ENCODE data around the gene CFL1.

CFL1 gene

GRCh38 chr11:65826984-65827735, 30.8 kb downstream of the CFL1 start:
- CTCF ChIA-PET, result interaction anchor here (0.8 to 8.5 kb wide), 11 partner anchors 9 to 218 kb away, joined by 3 to 107 read pairs (median 4); partner anchors contain the start of genes KAT5 and RNASEH2C
- no peak for TF ChIP-seq CTCF (IDR thresholded peaks at IDR 0.05; ENCODE audit: insufficient read depth, low read length, missing control alignments)

GRCh38 chr11:65822776-65823528, 35.0 kb downstream of the CFL1 start:
- ChIA-PET CTCF (interaction anchor here (1.1 to 9.3 kb wide), 8 partner anchors 10 to 166 kb away, joined by 3 to 170 read pairs (median 6); partner anchors contain the start of gene KAT5), POLR2A (no interaction called here)
- H3K4me3 ChIP-seq (ENCODE audit: low read depth, low read length), result no peak overlapping the region
- TF ChIP-seq CTCF (IDR thresholded peaks at IDR 0.05; ENCODE audit: insufficient read depth, low read length, missing control alignments), result no peak
- no peak for DNase-seq (ENCODE audit: low read depth, low spot score)

More at GRCh38 chr11:65826984-65827735, 30.8 kb downstream of the CFL1 start:
- POLR2A ChIA-PET, result interaction anchor here (1.6 kb wide), 1 partner anchor 23 kb away, joined by 5 read pairs; no protein-coding TSS in a partner anchor
- H3K4me3 ChIP-seq (ENCODE audit: low read depth, low read length), result no peak overlapping the region
- DNase-seq (ENCODE audit: low read depth, low spot score), result no peak

- no peak for TF ChIP-seq CTCF (IDR thresholded peaks at IDR 0.05; ENCODE audit: insufficient read depth, low read length, missing control alignments)
- CTCF ChIA-PET, result interaction anchor here (0.8 to 9.3 kb wide), 5 partner anchors 9 to 115 kb away, joined by 5 to 170 read pairs (median 16); partner anchors contain the start of genes KAT5 and SNX32
- H3K4me3 ChIP-seq (ENCODE audit: low read depth, low read length), result no peak overlapping the region
- DNase-seq (ENCODE audit: low read depth, low spot score), result no peak
- POLR2A ChIA-PET, result no interaction called here
These were observed 36.9 kb downstream of the CFL1 start for GRCh38 chr11:65821107-65821506.

GRCh38 chr11:65817835-65818680, 39.9 kb downstream of the CFL1 start:
- TF ChIP-seq CTCF (IDR thresholded peaks at IDR 0.05; ENCODE audit: insufficient read depth, low read length, missing control alignments), result peak; percentile 96
- POLR2A ChIA-PET, result interaction anchor here (0.5 kb wide), 1 partner anchor 103 kb away, joined by 3 read pairs; no protein-coding TSS in a partner anchor
- DNase-seq (ENCODE audit: low read depth, low spot score), result peak; percentile 5

GRCh38 chr11:65817312-65817834, 40.6 kb downstream of the CFL1 start:
- TF ChIP-seq CTCF (IDR thresholded peaks at IDR 0.05; ENCODE audit: insufficient read depth, low read length, missing control alignments), result no peak
- ChIA-PET CTCF (interaction anchor here (0.5 to 9.3 kb wide), 39 partner anchors 9 to 400 kb away, joined by 3 to 170 read pairs (median 6); partner anchors contain the start of genes AP5B1, KAT5, RNASEH2C and SNX32), POLR2A (interaction anchor here (0.5 to 1.2 kb wide), 2 partner anchors 103 to 202 kb away, joined by 3 read pairs; partner anchors contain the start of gene PCNX3)
- peak overlapping the region; percentile 79 for H3K4me3 ChIP-seq (ENCODE audit: low read depth, low read length)
- no peak for DNase-seq (ENCODE audit: low read depth, low spot score)

More at GRCh38 chr11:65817835-65818680, 39.9 kb downstream of the CFL1 start:
- CTCF ChIA-PET, result interaction anchor here (0.5 to 9.3 kb wide), 53 partner anchors 10 to 247 kb away, joined by 3 to 170 read pairs (median 5); partner anchors contain the start of genes AP5B1, KAT5, RNASEH2C and SIPA1
- peak overlapping the region; percentile 79 for H3K4me3 ChIP-seq (ENCODE audit: low read depth, low read length)
